Activated T-cell treated with anti-CD3 and anti-CD28 coated beads, Interleukin-2, amount 50 U/mL, for 4 hours (primary cell): ENCODE data around the gene DEPDC5. TPM values are rescaled to one million over a fixed set of nuclear protein-coding genes. Genes with fewer than 3 reads are reported as not detected.

Source experiments
- ATAC-seq, 2 donors: fragments of 200-7000 bp; cut with Tn5 transposase; one replicate each; pipeline ENCODE4 v1.10.0; 2021
- DNase-seq: peaks from one replicate; pipeline ENCODE4 v3.0.0-alpha.2; 2020
- H3K27me3 Mint-ChIP-seq: one replicate; pipeline ENCODE4 v1.8.0; 2021; ENCODE audit warnings: low read depth, mixed read lengths
- H3K36me3 Mint-ChIP-seq: one replicate; pipeline ENCODE4 v1.8.0; 2022; ENCODE audit warnings: mixed read lengths; ENCODE audit not compliant: insufficient read depth
- H3K4me1 Mint-ChIP-seq: one replicate; pipeline ENCODE4 v1.8.0; 2021; ENCODE audit warnings: low read depth, mixed read lengths
- H3K4me3 Mint-ChIP-seq: one replicate; pipeline ENCODE4 v1.8.0; 2021; ENCODE audit warnings: mild to moderate bottlenecking, moderate library complexity, mixed read lengths
- H3K9me3 Mint-ChIP-seq: one replicate; pipeline ENCODE4 v1.8.0; 2021; ENCODE audit warnings: mixed read lengths
- total RNA-seq, 3 donors: library from RNA; stranded (reverse); gene quantifications; one replicate each; pipeline ENCODE4 v1.2.1, GENCODE V29; 2021

The DEPDC5 gene
- total RNA-seq, 3 donors from 2014 or later: 26.2 to 27.4 (median 27.0) TPM

DNA sequence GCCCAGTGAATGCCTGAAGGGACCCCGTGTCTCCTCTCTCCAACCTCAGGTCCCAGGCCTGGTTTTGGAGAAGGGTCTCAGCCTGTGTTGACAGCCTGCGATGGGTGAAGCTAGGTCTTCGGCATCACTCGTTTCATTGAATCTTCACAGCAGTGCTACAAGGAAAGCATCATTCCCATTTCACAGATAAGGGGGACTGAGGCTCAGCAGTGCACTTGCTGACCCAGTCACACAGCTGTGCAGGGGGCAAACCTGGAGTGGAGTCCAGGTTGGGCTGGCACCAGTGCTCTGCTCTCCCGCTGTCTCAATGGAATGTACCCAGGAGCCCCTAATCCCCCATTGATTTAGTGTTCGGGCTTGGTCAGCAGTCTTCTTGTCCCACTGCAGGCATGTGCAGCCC is 179.6 kb downstream of the DEPDC5 start:
- no peak for DNase-seq
- no peak for ATAC-seq
- no peak overlapping the region for H3K4me3 Mint-ChIP-seq
- no peaks in the 10 kb centered on the region for H3K4me1 Mint-ChIP-seq
- no peaks in the 10 kb centered on the region for H3K27me3 Mint-ChIP-seq
- no peaks in the 10 kb centered on the region for H3K9me3 Mint-ChIP-seq
- no peaks in the 10 kb centered on the region for H3K36me3 Mint-ChIP-seq

DNA sequence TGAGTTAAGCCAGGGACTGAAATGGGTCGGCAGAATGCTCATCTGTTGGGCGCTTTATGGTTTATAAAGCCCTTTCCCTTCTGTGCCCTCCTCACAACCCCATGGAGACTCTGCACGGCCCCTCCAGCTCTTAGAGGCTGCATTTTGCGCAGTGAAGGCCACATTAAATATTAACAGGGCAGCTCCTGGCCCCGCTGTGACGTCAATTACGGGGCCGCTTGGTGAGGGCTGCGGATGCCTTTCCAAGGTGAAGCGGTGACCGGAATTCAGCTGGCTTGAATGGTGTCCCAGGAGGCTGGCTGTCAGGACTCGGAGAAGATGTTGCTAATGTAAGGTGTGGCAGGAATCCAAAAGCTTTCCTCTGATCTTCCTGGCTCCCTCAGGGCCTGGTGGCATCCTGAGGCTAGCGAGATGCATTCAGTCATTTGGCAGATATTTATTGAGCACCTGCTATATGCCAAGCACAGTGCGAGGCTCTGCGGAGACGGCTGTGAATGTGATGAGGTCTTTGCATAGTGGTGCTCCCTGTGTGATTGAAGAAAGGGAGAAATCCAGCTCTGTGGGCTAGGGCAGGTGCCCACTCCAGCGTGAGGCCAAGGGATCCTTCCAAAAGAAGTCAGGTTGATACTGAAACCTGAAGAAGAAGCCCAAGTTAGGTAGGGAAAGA is 180.1 kb downstream of the DEPDC5 start:
- Mint-ChIP-seq H3K27me3 (no peaks in the 10 kb centered on the region), H3K9me3 (no peaks in the 10 kb centered on the region), H3K4me3 (no peak overlapping the region), H3K36me3 (no peaks in the 10 kb centered on the region), H3K4me1 (no peaks in the 10 kb centered on the region)
- ATAC-seq (no peak), DNase-seq (no peak)

DNA sequence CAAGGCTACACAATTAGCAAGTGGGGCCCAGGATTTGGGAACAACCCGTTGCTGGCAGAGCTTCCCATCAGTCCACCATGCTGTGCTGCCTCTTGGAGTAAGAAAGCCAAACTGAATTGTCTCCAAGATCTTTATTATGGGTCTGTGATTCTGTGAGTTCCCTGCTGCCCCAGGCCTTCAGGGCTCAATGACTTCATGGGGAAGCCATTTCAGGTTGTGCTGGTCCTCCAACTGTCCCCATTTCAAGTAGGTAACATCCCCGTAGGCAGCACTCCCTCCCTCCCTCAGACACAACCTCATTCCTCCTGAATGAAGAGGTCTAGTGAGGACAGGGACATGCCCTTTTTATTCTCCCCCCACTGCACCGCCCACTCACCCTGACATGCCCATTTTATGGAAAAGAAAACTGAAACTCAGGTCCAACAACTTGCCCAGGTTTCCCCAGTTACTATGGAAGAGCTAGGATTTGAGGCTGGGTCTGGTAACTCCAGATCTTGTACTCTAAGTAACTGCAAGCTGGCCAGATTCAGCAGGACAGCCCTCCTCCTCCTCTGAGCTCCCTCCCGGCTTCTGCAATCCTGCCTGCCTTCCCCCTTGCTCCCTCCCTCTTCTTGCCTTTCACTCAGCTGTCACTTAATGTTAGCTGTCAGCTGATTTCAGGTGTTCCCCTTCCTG is 182.3 kb downstream of the DEPDC5 start:
- Mint-ChIP-seq H3K36me3 (no peaks in the 10 kb centered on the region), H3K9me3 (no peaks in the 10 kb centered on the region), H3K4me3 (no peak overlapping the region), H3K27me3 (no peaks in the 10 kb centered on the region), H3K4me1 (no peaks in the 10 kb centered on the region)
- DNase-seq (no peak), ATAC-seq (no peak)

DNA sequence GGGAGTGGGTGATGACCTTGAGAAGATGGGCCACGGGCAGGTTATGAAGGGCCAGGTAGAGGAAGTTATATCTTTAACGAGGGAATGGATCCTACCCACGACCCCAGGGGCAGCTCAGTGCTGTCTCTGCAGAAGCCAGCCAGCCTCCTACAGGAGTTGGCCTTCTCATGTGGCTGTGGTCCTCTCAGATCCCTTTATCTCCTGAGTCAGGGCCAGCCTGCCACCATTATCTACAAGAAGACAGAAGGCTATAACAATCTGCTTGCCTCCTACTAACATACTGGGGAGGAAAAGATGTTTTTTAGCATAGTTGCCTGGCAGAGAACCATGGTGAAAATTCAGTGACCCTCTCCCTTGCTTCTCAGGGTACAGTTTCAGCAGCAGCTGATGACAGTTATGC is 183.5 kb downstream of the DEPDC5 start:
- Mint-ChIP-seq H3K4me3 (no peak overlapping the region), H3K27me3 (no peaks in the 10 kb centered on the region)
- no peak for ATAC-seq

DNA sequence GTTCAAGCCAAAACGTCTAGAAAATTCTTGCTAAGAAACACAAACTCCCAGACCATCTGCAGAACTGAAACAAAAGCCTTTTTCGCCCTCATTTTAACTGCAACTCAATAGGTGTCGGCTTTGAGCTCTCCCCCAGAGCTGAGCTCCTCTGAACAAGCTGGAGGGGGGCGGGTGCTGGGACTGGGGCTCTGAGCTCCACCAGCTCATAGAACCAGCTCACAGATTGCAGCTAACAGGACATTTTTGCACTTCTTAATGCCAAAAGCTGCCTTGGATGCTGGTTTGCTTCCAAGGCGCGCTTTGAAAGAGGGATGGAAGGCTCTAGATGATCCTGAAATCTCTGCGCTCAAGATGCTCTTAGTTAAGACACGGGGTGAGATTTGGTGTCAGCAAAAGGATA is 184.5 kb downstream of the DEPDC5 start:
- no peak for DNase-seq

More for the DNA sequence above, 183.5 kb downstream of the DEPDC5 start:
- Mint-ChIP-seq H3K36me3 (no peaks in the 10 kb centered on the region), H3K9me3 (no peaks in the 10 kb centered on the region), H3K4me1 (peaks cover 2% of the 10 kb centered on the region)
- DNase-seq: no peak

DNA sequence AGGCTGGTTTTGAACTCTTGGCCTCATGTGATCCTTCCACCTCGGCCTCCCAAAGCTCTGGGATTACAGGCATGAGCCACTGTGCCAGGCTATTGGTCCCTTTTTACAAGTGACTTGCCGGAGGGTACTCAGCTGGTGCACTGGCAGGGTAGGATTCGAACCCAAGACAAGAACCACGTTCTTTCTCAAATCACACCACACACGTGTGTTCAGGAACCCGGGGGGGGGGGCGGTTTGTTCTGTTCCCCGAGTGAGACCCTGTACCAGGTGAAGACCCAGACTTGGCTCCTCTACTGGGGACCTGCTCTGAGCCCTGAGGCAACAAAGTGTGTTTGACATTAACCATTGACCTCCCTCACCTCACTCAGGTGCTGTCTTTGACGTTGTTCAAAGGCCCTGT is 186.7 kb downstream of the DEPDC5 start:
- ATAC-seq (no peak), DNase-seq (no peak)
- Mint-ChIP-seq H3K27me3 (no peaks in the 10 kb centered on the region), H3K9me3 (no peaks in the 10 kb centered on the region), H3K36me3 (no peaks in the 10 kb centered on the region), H3K4me1 (peaks cover 10% of the 10 kb centered on the region), H3K4me3 (no peak overlapping the region)

More for the DNA sequence above, 184.5 kb downstream of the DEPDC5 start:
- no peak for ATAC-seq
- Mint-ChIP-seq H3K4me1 (peaks cover 7% of the 10 kb centered on the region), H3K27me3 (no peaks in the 10 kb centered on the region), H3K4me3 (no peak overlapping the region), H3K36me3 (no peaks in the 10 kb centered on the region), H3K9me3 (no peaks in the 10 kb centered on the region)

DNA sequence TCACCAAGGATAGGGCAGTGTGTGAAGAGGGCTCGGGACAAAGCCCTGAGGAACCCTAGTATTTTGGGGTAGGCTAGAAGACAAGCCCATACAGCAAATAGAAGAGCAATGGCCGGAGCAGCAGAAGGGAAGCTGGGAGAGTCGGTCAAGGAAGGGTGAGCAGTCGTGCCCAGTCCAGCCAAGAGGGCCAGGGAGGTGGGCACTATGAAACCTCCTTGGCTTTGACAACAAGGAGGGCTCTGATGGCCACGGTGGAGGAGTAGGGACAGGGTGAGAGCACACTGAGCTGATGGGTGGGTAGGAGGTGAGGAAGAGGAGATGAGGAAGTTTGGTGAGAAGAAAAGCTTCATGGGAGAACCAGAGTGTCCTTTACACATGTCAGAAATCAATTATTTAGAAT is 188.3 kb downstream of the DEPDC5 start:
- Mint-ChIP-seq H3K27me3 (no peaks in the 10 kb centered on the region), H3K9me3 (no peaks in the 10 kb centered on the region), H3K36me3 (no peaks in the 10 kb centered on the region), H3K4me1 (peaks cover 13% of the 10 kb centered on the region), H3K4me3 (no peak overlapping the region)
- DNase-seq (no peak), ATAC-seq (no peak)

DNA sequence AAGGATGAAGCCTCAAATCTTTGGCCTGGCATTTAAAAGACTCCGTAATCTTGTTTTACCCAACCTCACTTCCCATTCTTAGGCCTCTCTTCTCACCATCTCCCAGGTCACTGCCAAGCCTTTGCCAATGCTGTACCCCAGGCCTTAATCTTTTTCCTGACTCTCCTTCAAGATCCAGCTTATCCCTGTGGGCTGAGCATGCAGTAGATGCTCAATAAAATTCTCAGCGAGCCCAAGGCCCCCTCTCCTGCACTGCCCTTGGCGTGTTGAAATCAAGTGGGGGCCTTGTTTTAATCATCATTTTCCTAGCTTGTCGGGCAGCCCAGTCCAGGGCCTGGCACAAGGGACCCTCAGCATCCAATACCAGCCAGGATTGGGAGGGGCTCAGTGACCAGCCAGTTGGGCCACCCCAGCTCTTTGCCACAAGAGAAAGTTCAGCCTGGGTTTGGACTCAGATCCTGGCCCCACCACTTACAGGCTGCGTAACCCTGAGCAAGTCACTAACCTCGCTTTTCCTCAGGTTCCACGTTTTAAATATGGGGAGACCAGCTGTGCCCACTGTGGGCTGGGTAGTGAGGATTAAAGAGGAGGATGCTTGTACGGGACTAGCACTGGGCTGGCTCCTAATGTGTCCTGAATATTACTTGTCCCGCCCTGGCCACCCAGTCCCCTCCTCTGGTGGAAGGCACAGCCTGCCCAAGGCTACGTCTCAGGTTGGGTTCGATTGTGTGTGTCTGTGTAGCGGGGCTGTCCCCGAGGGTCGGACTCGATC is 189.6 kb downstream of the DEPDC5 start:
- Mint-ChIP-seq H3K4me3 (peak overlapping the region; percentile 89), H3K27me3 (no peaks in the 10 kb centered on the region), H3K9me3 (no peaks in the 10 kb centered on the region), H3K4me1 (peaks cover 18% of the 10 kb centered on the region), H3K36me3 (peaks cover 2% of the 10 kb centered on the region)
- ATAC-seq (no peak), DNase-seq (no peak)

DNA sequence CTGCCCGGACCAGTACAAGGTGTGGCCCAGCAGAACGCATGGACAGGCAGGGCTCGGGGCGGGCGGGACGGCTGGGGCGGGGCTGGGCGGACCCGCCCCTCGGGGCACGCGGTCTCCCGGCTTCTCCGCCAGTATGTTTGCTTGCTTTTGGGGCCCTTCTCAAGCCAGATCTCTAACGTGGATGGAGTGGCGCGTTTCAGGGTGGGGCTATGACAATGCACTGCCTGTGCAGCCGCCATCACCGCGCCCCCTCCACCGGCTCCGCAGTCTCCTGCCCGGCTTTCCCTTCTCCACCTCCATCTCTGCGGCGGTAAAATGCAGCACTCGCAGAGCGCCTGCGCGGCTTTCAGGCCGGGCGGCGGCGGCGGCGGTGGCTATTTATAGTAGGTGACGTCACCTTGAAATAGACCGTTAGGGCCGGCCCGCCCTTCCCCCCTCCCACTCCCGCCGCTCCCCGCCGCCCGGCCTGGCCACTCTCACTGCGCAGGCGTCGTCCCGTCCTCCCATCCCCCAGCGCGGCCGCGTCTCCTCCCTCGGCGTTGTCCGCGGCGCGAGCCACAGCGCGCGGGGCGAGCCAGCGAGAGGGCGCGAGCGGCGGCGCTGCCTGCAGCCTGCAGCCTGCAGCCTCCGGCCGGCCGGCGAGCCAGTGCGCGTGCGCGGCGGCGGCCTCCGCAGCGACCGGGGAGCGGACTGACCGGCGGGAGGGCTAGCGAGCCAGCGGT is 190.3 kb downstream of the DEPDC5 start, which contains the start of gene YWHAH:
TSS of gene YWHAH (plus strand) at position 558 of the 722 bp plus-strand sequence. CDS start 199 bp downstream, outside the sequence.
- H3K9me3 Mint-ChIP-seq: no peaks in the 10 kb centered on the region
- peak; percentile 85 for DNase-seq
- no peaks in the 10 kb centered on the region for H3K27me3 Mint-ChIP-seq
- peak; percentile 75 to 76 for ATAC-seq
- H3K4me1 Mint-ChIP-seq: peaks cover 18% of the 10 kb centered on the region
- H3K36me3 Mint-ChIP-seq: peaks cover 2% of the 10 kb centered on the region
- peak within 1 kb of the TSS; percentile 89 for H3K4me3 Mint-ChIP-seq

DNA sequence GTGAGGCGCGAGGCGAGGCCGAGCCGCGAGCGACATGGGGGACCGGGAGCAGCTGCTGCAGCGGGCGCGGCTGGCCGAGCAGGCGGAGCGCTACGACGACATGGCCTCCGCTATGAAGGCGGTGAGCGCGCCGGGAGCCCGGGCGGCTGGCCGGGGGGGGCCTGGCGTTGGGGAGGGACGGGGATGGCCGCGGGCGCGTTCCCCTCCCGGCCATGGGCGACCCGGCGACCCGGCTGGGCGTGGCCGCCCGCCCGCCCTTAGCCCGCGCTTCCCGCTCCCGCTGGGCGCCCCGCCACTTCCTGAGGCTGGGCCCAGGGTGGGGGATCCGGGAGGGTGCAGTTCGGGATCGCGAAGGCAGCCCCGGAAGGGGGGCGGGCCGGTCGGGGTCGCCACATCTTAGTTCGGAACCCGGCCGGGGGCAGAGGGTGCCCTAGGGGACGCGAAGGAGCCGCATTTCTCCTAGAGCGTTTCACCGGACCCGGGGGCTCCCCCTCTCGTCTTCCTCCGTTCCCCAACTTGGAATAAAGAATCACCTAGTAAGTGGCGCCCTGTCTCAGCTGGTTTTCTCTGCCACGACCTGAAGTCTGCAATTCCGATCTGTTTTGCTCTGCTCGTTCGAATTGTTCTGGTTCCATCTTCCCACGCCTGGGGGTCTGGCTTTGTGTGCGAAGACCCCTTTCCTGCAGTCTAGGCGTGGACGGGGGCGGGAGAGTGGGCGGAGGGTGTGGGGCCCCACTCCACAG is 191.1 kb downstream of the DEPDC5 start:
- peak; percentile 23 for DNase-seq
- Mint-ChIP-seq H3K36me3 (peaks cover 2% of the 10 kb centered on the region), H3K4me3 (peak overlapping the region; percentile 56)

DNA sequence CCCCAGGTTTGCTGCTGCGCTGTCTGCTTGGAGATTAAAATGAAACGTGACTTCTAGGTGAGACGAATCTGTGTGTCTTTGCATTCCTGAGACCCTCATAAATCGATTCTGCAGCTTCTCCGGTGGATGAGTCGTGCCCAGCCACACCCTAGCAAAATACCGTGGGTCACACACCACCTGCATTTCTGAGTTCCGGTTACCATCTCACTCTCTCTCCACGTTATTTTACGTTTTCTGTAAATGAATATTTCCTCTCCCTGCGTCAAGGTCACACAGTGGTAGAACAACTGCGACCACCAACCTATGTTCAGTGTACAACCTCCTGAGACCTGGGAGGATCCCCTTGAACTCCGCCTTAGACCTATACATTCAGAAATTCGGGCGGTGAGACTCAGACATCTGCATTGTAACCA is 191.6 kb downstream of the DEPDC5 start:
- Mint-ChIP-seq H3K36me3 (peaks cover 2% of the 10 kb centered on the region), H3K9me3 (no peaks in the 10 kb centered on the region), H3K27me3 (no peaks in the 10 kb centered on the region), H3K4me1 (peaks cover 18% of the 10 kb centered on the region), H3K4me3 (no peak overlapping the region)
- DNase-seq (no peak), ATAC-seq (no peak)

More for the DNA sequence above, 191.1 kb downstream of the DEPDC5 start:
- ATAC-seq: peak; percentile 38 to 44
- Mint-ChIP-seq H3K27me3 (no peaks in the 10 kb centered on the region), H3K4me1 (peaks cover 18% of the 10 kb centered on the region), H3K9me3 (no peaks in the 10 kb centered on the region)

DNA sequence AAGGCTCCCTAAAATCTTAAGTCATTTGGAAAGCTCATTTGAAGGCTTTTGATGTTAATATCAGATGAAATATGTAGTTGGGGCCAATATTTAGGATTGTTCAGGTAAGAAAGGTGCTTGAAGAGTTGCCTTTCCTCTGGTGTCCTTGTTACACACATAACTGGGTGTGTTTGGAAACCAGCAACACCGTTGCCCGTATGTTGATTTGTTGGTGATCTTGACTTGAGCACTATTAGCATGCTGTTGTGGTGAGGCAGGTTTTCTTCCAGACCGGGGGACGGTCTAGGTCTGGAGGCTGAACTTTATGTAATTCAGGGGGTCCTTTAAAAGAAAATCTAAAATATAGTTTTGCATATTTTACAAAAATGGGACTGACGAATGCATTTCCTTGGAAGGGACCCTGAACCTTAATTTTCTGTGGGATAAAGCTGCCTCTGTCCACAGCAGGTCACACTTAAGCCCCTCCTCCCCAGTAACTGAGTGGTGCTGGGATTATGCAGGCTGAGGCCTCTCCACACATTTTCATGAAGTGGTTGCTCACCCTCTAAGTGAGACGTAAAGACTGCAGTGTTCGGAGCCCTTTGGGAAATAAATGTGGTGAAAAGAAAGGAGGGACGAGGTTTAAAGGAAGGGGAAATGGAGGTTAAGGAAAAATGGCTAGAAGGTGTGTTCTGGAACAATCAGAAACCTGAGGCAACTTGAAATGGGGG is 192.3 kb downstream of the DEPDC5 start:
- DNase-seq (no peak), ATAC-seq (no peak)
- H3K4me1 Mint-ChIP-seq: peaks cover 24% of the 10 kb centered on the region
- H3K36me3 Mint-ChIP-seq: peaks cover 4% of the 10 kb centered on the region
- H3K9me3 Mint-ChIP-seq: no peaks in the 10 kb centered on the region
- no peak overlapping the region for H3K4me3 Mint-ChIP-seq
- no peaks in the 10 kb centered on the region for H3K27me3 Mint-ChIP-seq

DNA sequence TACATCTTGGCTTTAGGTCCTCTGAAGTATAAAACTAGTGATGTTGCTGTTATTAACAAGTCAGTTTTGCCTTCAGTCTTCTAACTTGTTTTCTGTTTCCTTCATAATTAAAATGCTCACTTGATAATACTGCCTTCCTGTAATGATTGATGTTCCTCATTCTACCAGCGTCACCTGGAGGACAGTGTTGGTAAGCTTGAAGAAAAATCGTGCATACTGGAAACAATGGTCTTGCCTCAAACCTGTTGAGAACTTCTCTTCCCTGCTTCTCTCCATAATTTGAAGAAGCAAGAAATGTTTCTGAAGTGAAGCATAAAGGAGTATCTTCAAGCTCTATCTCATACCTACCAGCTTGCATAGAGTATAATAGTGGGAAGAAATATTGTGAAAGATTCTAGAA is 193.5 kb downstream of the DEPDC5 start:
- peak overlapping the region; percentile 0 for H3K4me3 Mint-ChIP-seq
- H3K36me3 Mint-ChIP-seq: peaks cover 7% of the 10 kb centered on the region
- no peaks in the 10 kb centered on the region for H3K9me3 Mint-ChIP-seq
- ATAC-seq: no peak
- H3K27me3 Mint-ChIP-seq: no peaks in the 10 kb centered on the region
- DNase-seq: peak; percentile 11
- peaks cover 34% of the 10 kb centered on the region for H3K4me1 Mint-ChIP-seq
